D721Med (cell line): ENCODE data around the gene ATP8B3.
"Not testable (repeated sequence)": the region's sequence is repeated elsewhere in the genome, so short reads cannot be mapped to it uniquely, and the experiment has no call there.

ENCODE experiments used
- DNase-seq: peaks from one replicate; pipeline ENCODE4 v3.0.0; 2011; ENCODE audit warnings: low spot score; ENCODE audit not compliant: insufficient read length
- FAIRE-seq: peaks from 2 replicates; lab custom pipeline; 2011; peaks lifted over from hg19 to GRCh38; lab: Jason Lieb, UNC
- TF ChIP-seq, protein P1 (sequence below): IDR thresholded peaks from 2 replicates; pipeline ENCODE4 v1.5.1; 2012; ENCODE audit warnings: mild to moderate bottlenecking, control low read depth; ENCODE audit not compliant: insufficient read depth; ENCODE audit errors: missing control alignments

The ATP8B3 gene

DNA sequence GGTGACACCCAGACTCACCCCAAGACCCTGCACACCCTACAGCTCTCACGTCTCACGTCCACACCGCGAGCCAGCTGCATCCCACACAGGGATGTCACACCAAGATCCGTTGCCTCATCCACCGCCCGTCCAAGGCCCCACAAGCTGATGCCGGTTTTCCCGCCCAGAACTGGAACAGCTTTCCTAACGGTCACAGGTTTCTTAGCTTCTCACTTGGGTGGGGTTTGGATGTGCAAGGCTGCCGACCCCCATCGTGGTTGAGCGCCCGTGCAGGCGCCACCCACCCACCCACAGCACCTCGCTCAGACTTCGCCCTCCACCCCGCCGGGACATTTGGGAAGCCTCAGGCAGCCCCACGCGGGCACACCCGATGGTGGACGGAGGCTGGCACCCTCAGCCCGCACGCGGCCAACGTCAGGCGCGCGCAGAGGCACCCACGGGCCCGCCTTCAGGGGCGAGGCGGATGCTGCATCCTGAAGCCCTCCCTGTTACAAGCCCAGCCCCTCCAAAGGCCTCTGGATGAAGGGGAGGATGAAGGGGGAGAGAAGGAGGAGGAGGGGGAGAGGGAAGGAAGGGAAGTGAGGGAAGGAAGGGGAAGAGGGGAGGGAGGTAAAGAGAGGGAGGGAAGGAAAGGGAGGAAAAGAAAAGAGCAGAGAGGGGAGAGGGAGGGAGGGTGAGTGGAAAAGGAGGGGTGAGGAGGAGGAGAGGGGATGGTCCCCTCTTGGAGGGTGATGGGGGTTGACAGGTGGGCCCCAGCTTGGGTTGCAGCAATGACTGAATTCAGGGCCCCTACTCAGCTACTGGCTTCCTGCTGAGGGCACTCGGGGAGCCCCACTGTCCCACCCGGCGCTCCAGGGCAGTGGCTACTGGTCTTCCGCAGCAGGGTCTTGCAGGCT, 45.9 kb downstream of the ATP8B3 start:
- TF ChIP-seq, protein P1, sequence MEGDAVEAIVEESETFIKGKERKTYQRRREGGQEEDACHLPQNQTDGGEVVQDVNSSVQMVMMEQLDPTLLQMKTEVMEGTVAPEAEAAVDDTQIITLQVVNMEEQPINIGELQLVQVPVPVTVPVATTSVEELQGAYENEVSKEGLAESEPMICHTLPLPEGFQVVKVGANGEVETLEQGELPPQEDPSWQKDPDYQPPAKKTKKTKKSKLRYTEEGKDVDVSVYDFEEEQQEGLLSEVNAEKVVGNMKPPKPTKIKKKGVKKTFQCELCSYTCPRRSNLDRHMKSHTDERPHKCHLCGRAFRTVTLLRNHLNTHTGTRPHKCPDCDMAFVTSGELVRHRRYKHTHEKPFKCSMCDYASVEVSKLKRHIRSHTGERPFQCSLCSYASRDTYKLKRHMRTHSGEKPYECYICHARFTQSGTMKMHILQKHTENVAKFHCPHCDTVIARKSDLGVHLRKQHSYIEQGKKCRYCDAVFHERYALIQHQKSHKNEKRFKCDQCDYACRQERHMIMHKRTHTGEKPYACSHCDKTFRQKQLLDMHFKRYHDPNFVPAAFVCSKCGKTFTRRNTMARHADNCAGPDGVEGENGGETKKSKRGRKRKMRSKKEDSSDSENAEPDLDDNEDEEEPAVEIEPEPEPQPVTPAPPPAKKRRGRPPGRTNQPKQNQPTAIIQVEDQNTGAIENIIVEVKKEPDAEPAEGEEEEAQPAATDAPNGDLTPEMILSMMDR, result no peak
- FAIRE-seq, result no peak

DNA sequence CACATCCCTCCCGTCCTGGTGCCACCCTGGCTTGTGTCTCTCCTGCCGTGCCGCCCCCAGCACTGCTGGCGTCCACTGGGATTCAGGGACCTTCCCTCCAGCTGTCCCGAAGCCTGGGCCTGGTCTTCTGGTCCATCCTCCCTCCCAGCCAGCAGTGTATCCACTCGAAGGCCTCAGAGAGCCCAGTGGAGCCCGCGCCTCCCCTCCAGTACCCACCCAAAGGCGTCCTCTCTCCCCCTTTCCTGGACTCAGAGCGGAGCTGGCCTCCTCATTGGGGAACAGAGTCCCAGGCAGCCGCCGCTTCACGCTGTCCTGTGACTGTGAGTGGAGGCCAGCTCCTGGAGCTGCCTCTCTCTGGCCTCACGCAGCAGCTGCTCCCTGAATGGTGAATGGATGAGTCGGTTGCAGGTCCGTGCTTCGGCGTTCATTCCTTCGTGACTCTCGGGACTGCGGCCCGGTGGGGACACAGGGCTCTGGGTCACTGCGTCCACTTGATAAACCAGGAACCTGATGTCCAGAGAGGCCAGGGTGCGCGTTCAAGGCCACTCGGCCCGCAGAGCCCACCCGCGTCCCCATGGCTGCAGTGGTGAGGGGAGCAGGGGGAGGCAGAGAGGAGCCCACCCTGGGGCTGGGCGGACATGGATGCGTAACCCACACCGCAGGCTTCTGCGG, 46.7 kb downstream of the ATP8B3 start:
- DNase-seq (no peak), FAIRE-seq (no peak)
- TF ChIP-seq, protein P1, result no peak

More for the DNA sequence above, 45.9 kb downstream of the ATP8B3 start:
- DNase-seq, result no peak

DNA sequence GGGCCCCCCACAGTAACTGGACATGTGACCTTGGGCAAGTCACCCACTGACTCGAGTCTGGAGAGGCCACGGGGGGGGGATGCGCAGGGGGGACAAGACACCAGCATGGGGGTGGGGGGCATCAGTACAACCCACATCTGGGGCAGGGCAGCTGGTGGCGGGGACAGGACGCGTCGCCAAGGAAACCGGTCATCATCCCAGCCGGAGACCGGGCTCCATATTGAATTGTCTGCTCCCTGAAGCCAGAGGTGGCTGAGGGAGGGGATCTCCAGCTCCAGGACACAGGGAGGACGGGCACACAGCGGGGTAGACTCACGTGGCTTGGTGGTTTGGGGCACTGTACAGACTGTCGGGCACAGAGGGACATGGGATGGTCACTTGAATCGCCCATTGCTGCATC, 47.3 kb downstream of the ATP8B3 start:
- TF ChIP-seq, protein P1, result no peak
- FAIRE-seq (no peak), DNase-seq (no peak)

DNA sequence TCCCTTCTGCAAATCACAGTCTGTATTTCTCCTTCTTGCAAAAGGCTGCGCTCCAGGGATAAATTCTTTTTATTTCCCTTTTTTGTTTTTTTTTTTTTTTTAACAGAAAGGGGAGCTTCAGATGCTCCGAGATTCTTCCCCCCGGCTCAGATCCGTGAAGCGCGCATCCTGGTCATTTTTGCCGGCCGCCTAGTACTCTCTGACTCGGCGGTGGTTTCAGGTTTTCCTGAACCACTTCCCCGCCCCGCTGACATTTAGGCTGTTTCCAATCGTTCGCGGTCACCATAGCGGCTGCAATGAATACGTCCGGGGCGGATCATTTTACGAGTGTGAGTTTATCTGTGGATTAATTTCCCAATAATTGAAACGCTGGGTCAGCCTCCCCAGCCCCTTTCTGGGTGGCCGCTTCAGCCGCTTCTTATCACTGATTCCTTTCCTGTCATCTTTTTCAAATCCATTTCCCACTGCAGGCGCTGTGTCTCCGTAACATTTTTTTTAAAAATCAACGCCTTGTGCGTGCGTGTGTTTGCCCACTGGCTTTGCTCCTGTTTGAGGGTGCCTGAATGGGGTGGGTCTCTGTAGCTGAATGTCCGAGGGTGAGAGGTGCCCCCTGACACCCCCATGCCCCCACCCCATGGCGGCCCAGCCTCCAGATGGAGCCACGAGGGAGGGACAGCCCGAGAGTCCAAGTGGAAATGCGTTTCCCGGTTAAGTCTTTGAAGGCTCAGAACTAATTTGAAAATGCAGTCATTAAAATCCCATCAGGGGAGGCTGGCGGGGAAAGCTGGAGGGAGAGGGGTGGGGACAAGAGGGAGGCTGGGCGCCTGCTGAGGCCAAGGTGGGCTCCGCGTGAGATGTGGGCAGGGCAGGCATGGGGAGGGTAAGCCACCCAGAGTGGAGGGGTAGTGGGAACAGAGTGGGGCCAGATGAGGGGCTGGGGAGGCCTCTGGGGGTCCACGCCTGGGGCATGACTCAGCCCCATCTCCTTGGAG, 48.1 kb downstream of the ATP8B3 start:
- DNase-seq (no peak), FAIRE-seq (no peak)
- TF ChIP-seq, protein P1, result no peak

DNA sequence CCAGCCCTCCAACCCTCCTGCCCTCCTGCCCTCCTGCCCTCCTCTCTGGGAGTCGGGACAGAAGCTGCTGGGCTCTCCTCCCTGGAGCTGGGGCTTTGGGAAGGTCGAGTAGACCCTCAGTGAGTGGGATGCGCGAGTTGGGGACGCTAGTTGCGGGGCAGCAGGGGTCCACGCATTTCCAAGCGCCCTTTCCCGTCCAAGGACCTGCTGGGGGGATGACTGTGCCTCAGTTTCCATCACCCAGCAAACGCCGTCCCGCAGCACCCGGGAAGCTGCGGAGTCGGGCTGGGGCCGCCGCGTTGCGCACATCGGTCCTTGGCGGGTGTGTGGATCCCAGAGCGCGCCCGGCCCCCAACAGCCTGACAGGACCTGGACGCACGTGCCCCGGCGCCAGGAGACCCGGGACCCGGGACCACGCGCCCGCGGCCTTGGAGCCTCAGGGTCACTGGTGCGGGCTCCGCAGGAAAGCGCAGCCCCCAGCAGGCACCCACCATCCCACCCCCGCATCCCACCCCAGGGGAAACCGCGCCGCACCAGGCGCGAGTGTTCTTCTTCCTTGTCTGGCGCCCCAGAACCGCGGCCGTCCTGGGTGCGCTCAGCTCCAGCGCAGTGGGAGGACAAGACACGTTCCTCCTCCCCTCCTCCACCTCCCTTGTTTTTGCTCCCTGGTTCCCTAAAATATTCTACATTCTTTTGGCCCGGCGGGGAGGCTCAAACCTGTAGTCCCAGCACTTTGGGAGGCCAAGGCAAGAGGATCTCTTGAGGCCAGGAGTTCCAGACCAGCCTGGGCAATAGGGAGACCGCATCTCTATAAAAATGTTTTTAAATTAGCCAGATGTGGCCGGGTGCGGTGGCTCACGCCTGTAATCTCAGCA, 49.6 kb downstream of the ATP8B3 start:
- FAIRE-seq (no peak), DNase-seq (no peak)
- TF ChIP-seq, protein P1, result no peak

DNA sequence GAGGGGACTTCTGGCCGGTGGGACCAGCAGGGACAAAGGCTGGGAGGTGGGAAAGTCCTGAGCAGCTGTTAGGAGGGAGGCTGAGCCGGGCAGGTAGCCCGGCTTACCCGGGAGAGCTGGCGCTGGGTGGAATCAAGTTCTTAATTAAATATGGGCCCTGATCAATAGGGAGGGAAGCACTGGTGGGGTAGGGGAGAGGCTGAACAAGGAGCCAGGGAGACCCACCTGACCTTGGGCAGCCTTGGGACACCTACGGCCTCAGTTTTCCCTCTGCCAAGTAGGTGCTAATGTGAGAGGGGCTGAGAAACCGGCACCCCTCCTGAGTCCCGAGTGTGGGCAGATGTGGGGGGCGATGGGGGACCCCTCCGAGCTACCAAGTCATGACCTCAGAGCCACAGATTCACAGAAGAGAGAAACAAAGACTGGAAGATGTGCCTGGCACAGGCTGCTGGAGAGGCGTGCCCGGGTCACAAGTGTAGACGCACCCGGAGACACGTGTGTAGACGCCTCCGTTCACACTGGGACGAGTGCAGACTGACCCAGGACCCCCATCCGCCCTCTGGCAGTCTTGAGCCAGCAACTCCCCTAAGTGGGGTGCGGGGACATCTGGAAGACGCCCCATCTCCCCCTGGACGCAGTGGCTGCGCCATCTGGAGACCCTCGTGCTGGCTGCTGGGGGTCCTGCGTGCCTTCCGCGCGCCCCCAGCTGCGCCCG, 50.4 kb downstream of the ATP8B3 start:
- TF ChIP-seq, protein P1, result no peak
- FAIRE-seq, result no peak

DNA sequence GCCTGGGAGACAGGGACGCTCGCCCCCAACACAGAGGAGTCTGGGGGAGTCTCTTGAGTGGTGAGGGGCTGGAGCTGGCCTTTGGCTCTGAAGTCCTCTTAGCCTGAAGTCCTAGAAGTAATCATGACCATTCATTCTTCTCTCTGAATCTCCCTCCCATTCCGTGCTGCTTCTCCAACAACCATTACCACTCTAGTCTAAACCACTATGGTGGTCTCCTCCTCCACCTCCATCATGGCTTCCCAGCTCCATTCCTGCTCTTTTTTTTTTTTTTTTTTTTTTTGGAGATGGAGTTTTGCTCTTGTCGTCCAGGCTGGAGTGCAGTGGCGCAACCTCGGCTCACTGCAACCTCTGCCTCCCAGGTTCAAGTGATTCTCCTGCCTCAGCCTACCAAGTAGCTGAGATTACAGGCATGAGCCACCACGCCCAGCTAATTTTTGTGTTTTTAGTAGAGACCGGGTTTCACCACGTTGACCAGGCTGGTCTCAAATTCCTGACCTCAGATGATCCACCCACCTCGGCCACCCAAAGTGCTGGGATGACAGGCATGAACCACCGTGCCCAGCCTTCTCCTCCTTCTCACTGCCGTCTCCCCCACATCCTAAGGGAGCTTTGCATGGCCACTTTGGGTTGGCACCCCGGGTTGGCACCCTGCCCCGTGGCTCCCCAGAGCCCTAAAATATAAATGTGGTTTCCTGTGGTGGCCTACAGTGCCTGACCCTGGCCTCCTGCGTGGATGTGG, 51.1 kb downstream of the ATP8B3 start:
- FAIRE-seq, DNase-seq: not testable (repeated sequence)

More for the DNA sequence above, 50.4 kb downstream of the ATP8B3 start:
- DNase-seq, result no peak
